ENCODE results near the gene NKPD1.

- TF ChIP-seq BCLAF1 (IDR thresholded peaks at IDR 0.05) = no peak
- TF ChIP-seq SMC3 (IDR thresholded peaks at IDR 0.05; ENCODE audit: borderline replicate concordance, low read length) = no peak
- peak; percentile 19 to 48 (median 37); a peak in 4 of 6 replicates for TF ChIP-seq CTCF (IDR thresholded peaks at IDR 0.05 in 2 of 3, conservative IDR thresholded peaks at IDR 0.05 in 1 of 3; ENCODE audit: control insufficient read depth in 2 of 3, extremely low read depth in 1 of 3, insufficient read depth in 1 of 3, low read depth in 3 of 3, low read length in 3 of 3)
- peak; percentile 84 for TF ChIP-seq E2F4 (IDR thresholded peaks at IDR 0.05; ENCODE audit: low read depth, low read length)
- TF ChIP-seq SRF (IDR thresholded peaks at IDR 0.05; ENCODE audit: low read depth in 2 of 2, low read length in 2 of 2) = no peak
- TF ChIP-seq POLR2A (IDR thresholded peaks at IDR 0.05; ENCODE audit: low read depth, low read length) = peak; percentile 83
- no peak for TF ChIP-seq SREBF2 (IDR thresholded peaks at IDR 0.05; ENCODE audit: low read length)
- no peak for TF ChIP-seq BMI1 (IDR thresholded peaks at IDR 0.05; ENCODE audit: borderline replicate concordance)
- TF ChIP-seq HCFC1 (IDR thresholded peaks at IDR 0.05; ENCODE audit: low read length) = peak; percentile 34
- TF ChIP-seq LARP7 (IDR thresholded peaks at IDR 0.05) = no peak
- peak; percentile 96 for TF ChIP-seq CREB1 (IDR thresholded peaks at IDR 0.05; ENCODE audit: low read depth)
- no peak for TF ChIP-seq EZH2 (IDR thresholded peaks at IDR 0.05; ENCODE audit: borderline replicate concordance, control insufficient read depth, low read depth, low read length)
- TF ChIP-seq GABPA (IDR thresholded peaks at IDR 0.05; ENCODE audit: low read depth) = no peak
- TF ChIP-seq BHLHE40 (IDR thresholded peaks at IDR 0.05; ENCODE audit: borderline replicate concordance in 1 of 2, low read depth in 2 of 2, low read length in 1 of 2) = peak; percentile 91 to 96
Observed at GRCh38 chr19:45178262-45179071, 17.7 kb upstream of the NKPD1 start, which contains the start of gene BLOC1S3.
